ENCODE data around the gene LDLRAD3. TPM values are rescaled to one million over a fixed set of nuclear protein-coding genes. Genes with fewer than 3 reads are reported as not detected.

LDLRAD3 gene
- total RNA-seq, 1 donor: 3.9 TPM

GRCh38 chr11:36142439-36142838, 198.6 kb downstream of the LDLRAD3 start:
- no peak overlapping the region for H3K4me3 ChIP-seq (ENCODE audit: low read depth, low read length)
- DNase-seq (ENCODE audit: low read depth): no peak
- TF ChIP-seq, protein P1, sequence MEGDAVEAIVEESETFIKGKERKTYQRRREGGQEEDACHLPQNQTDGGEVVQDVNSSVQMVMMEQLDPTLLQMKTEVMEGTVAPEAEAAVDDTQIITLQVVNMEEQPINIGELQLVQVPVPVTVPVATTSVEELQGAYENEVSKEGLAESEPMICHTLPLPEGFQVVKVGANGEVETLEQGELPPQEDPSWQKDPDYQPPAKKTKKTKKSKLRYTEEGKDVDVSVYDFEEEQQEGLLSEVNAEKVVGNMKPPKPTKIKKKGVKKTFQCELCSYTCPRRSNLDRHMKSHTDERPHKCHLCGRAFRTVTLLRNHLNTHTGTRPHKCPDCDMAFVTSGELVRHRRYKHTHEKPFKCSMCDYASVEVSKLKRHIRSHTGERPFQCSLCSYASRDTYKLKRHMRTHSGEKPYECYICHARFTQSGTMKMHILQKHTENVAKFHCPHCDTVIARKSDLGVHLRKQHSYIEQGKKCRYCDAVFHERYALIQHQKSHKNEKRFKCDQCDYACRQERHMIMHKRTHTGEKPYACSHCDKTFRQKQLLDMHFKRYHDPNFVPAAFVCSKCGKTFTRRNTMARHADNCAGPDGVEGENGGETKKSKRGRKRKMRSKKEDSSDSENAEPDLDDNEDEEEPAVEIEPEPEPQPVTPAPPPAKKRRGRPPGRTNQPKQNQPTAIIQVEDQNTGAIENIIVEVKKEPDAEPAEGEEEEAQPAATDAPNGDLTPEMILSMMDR (IDR thresholded peaks at IDR 0.05; ENCODE audit: insufficient read depth, low read depth, low read length): no peak

GRCh38 chr11:36142879-36143278, 199.0 kb downstream of the LDLRAD3 start:
- no peak overlapping the region for H3K4me3 ChIP-seq (ENCODE audit: low read depth, low read length)
- no peak for DNase-seq (ENCODE audit: low read depth)
- TF ChIP-seq, protein P1 (IDR thresholded peaks at IDR 0.05; ENCODE audit: insufficient read depth, low read depth, low read length): no peak

- TF ChIP-seq, protein P1 (IDR thresholded peaks at IDR 0.05; ENCODE audit: insufficient read depth, low read depth, low read length): no peak
- H3K4me3 ChIP-seq (ENCODE audit: low read depth, low read length): no peak overlapping the region
- no peak for DNase-seq (ENCODE audit: low read depth)
These were observed 202.6 kb downstream of the LDLRAD3 start for GRCh38 chr11:36146437-36146836.

- H3K4me3 ChIP-seq (ENCODE audit: low read depth, low read length): no peak overlapping the region
- no peak for DNase-seq (ENCODE audit: low read depth)
- TF ChIP-seq, protein P1 (IDR thresholded peaks at IDR 0.05; ENCODE audit: insufficient read depth, low read depth, low read length): no peak
These were observed 203.6 kb downstream of the LDLRAD3 start for GRCh38 chr11:36147491-36147890.

DNA sequence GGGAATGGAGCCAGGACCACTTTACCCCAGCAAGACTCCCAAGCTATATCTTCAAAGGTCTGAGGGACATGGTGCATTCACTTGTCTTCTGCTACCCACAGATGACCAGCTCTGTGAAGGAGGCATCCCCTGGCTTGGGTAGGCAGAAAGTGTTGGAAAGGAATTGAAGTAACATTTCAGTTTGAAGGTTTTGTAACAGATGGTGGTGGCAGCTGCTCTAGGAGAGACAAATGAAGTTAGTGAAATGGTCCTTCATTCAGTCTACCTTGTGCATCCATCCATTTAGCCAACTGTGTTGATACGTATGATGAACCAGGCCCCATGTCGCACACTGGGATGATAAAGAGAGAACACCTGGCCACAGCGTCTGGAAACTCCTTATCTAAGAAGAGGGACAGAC, 204.8 kb downstream of the LDLRAD3 start:
- no peak for DNase-seq (ENCODE audit: low read depth)
- TF ChIP-seq, protein P1 (IDR thresholded peaks at IDR 0.05; ENCODE audit: insufficient read depth, low read depth, low read length): no peak
- H3K4me3 ChIP-seq (ENCODE audit: low read depth, low read length): no peak overlapping the region

- TF ChIP-seq, protein P1 (IDR thresholded peaks at IDR 0.05; ENCODE audit: insufficient read depth, low read depth, low read length): peak; percentile 65
- H3K4me3 ChIP-seq (ENCODE audit: low read depth, low read length): no peak overlapping the region
- peak; percentile 96 for DNase-seq (ENCODE audit: low read depth)
These were observed 205.8 kb downstream of the LDLRAD3 start for GRCh38 chr11:36149538-36150242.

DNA sequence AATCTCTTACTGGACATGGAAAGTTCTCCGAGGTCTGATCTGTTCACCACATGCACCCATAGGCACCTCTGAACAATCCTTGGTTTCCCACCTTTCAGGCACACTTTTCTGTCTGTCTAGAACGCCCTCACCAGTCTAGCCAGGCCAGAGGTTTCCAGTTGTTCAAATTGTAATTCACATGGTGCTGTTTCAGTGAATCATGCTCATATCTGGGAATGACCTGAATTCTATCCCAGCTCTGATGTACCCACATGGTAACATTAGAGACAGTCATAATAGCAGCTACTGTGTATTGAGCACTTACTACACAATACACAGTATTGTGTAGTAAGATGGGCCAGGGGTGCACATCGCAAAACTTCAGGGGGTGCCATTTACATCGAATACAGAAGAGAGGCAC, 207.1 kb downstream of the LDLRAD3 start:
- TF ChIP-seq, protein P1 (IDR thresholded peaks at IDR 0.05; ENCODE audit: insufficient read depth, low read depth, low read length): no peak
- H3K4me3 ChIP-seq (ENCODE audit: low read depth, low read length): no peak overlapping the region
- DNase-seq (ENCODE audit: low read depth): no peak

All from fibroblast of villous mesenchyme (primary cell).